AG04450 (cell line): ENCODE data around the gene VPS13D. TPM values are rescaled to one million over a fixed set of nuclear protein-coding genes. Genes with fewer than 3 reads are reported as not detected.

Source experiments
- CTCF ChIA-PET: fragments of 300-600, 350-600 bp; formaldehyde crosslinking; extraction: SDS; loops from one replicate; lab custom pipeline; 2022; ENCODE audit warnings: antibody characterized with exemption, inconsistent platforms; lab: Charles Lee
- POLR2A ChIA-PET: fragments of 350-600 bp; formaldehyde crosslinking; extraction: SDS; loops from one replicate; lab custom pipeline; 2021; ENCODE audit warnings: antibody characterized with exemption, inconsistent platforms; lab: Yijun Ruan, JAX
- DNase-seq: peaks from one replicate; pipeline ENCODE4 v3.0.0-alpha.2; 2011; ENCODE audit warnings: low read depth, low spot score
- H3K27ac ChIP-seq: one replicate; pipeline ENCODE4 v1.5.1; 2012; ENCODE audit warnings: low read depth, low read length, control low read depth
- H3K27me3 ChIP-seq: one replicate; pipeline ENCODE4 v1.6.0; 2012; ENCODE audit warnings: low read length; ENCODE audit not compliant: control insufficient read depth, insufficient read depth
- H3K4me3 ChIP-seq: 2 replicates; pipeline ENCODE4 v1.5.1; 2011; ENCODE audit warnings: mild to moderate bottlenecking, low read depth, low read length, control low read depth
- H3K9me3 ChIP-seq: 2 replicates; pipeline ENCODE4 v1.5.1; 2012; ENCODE audit warnings: low read length; ENCODE audit not compliant: control insufficient read depth, insufficient read depth
- CTCF ChIP-seq: IDR thresholded peaks from 2 replicates; pipeline ENCODE4 v1.5.1; 2011; ENCODE audit warnings: low read depth, low read length, control low read depth, inconsistent platforms
- polyA plus RNA-seq: library from polyadenylated mRNA; depleted of rRNA; stranded (reverse); fragments of >200 nt; gene quantifications from 2 replicates; pipeline ENCODE4 v1.2.3, GENCODE V29; 2011

The VPS13D gene
- polyA plus RNA-seq, 1 experiment, result 18.3 TPM

- CTCF ChIA-PET, result no interaction called here
- no peaks in the 10 kb centered on the region for H3K27me3 ChIP-seq
- TF ChIP-seq CTCF, result no peak
- DNase-seq, result no peak
- no peaks in the 10 kb centered on the region for H3K9me3 ChIP-seq
- POLR2A ChIA-PET, result interaction anchor here (0.9 kb wide), 1 partner anchor 20 kb away, joined by 3 read pairs; no protein-coding TSS in a partner anchor
- peak overlapping the region; percentile 35 for H3K27ac ChIP-seq
- H3K4me3 ChIP-seq, result no peak overlapping the region
Measured at GRCh38 chr1:12460121-12460520, 230.3 kb downstream of the VPS13D start.

GRCh38 chr1:12460911-12461621, 231.2 kb downstream of the VPS13D start:
- no peak for TF ChIP-seq CTCF
- POLR2A ChIA-PET, result interaction anchor here (0.6 to 0.9 kb wide), 4 partner anchors 13 to 157 kb away, joined by 3 read pairs; partner anchors contain the start of gene DHRS3
- CTCF ChIA-PET, result interaction anchor here (2.0 kb wide), 1 partner anchor 198 kb away, joined by 7 read pairs; no protein-coding TSS in a partner anchor

GRCh38 chr1:12461754-12462153, 231.9 kb downstream of the VPS13D start:
- CTCF ChIA-PET, result interaction anchor here (2.0 kb wide), 1 partner anchor 197 kb away, joined by 7 read pairs; no protein-coding TSS in a partner anchor
- DNase-seq, result no peak
- H3K27ac ChIP-seq, result peak overlapping the region; percentile 58

More at GRCh38 chr1:12460911-12461621, 231.2 kb downstream of the VPS13D start:
- H3K4me3 ChIP-seq, result no peak overlapping the region
- no peak for DNase-seq
- no peaks in the 10 kb centered on the region for H3K27me3 ChIP-seq
- H3K27ac ChIP-seq, result peak overlapping the region; percentile 82
- no peaks in the 10 kb centered on the region; the same call in 1 of the 2 replicates for H3K9me3 ChIP-seq

GRCh38 chr1:12462586-12462985, 232.8 kb downstream of the VPS13D start:
- Histone ChIP-seq H3K27me3 (no peaks in the 10 kb centered on the region), H3K4me3 (no peak overlapping the region), H3K27ac (peak overlapping the region; percentile 58), H3K9me3 (no peaks in the 10 kb centered on the region; the same call in 1 of the 2 replicates)
- ChIA-PET POLR2A (no interaction called here), CTCF (interaction anchor here (1.7 to 2.0 kb wide), 2 partner anchors 196 to 197 kb away, joined by 5 to 7 read pairs; no protein-coding TSS in a partner anchor)
- no peak for DNase-seq
- TF ChIP-seq CTCF, result no peak

More at GRCh38 chr1:12461754-12462153, 231.9 kb downstream of the VPS13D start:
- H3K27me3 ChIP-seq, result no peaks in the 10 kb centered on the region
- POLR2A ChIA-PET, result interaction anchor here (0.7 kb wide), 1 partner anchor 17 kb away, joined by 3 read pairs; no protein-coding TSS in a partner anchor
- no peaks in the 10 kb centered on the region; the same call in 1 of the 2 replicates for H3K9me3 ChIP-seq
- no peak overlapping the region for H3K4me3 ChIP-seq
- no peak for TF ChIP-seq CTCF
